ENCODE measurements around the gene KDM4C.

DNA sequence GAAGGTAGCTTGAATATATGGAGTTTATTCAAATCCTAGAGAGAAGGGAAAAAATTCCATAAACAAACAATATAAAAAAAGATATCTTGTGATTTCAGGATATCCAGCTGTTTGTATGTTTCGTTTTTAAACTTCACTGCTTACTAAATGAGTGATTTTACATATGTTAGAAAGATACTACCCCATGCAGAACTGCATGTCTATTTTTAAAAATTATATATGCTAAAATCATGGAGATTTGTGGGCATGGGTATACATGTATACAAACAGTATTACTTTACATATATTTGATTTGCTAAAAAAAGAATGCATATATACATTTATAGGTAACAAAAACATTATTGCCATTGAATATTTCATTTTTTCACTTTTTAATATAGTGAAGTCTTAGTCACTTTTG, 178.3 kb downstream of the KDM4C start:
- no peak for TF ChIP-seq CTCF (IDR thresholded peaks at IDR 0.05)
- TF ChIP-seq, protein P1, sequence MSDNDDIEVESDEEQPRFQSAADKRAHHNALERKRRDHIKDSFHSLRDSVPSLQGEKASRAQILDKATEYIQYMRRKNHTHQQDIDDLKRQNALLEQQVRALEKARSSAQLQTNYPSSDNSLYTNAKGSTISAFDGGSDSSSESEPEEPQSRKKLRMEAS (IDR thresholded peaks at IDR 0.05): no peak

Measured in A549 (cell line).